Muscle layer of colon (tissue), 2 donors: ENCODE results near the gene FARP1.

Experiments used
- H3K27ac ChIP-seq: one replicate; pipeline ENCODE4 v1.7.0; 2013; ENCODE audit warnings: low read depth, mild to moderate bottlenecking, low read length, moderate library complexity
- H3K27me3 ChIP-seq, 2 donors: one replicate each; pipeline ENCODE4 v1.7.0; 2013; ENCODE audit warnings: low read length in 2 of 2, mild to moderate bottlenecking in 2 of 2; ENCODE audit not compliant: insufficient read depth in 2 of 2, control insufficient read depth in 1 of 2
- H3K36me3 ChIP-seq: one replicate; pipeline ENCODE4 v1.7.0; 2013; ENCODE audit warnings: mild to moderate bottlenecking, low read length; ENCODE audit not compliant: insufficient read depth
- H3K4me1 ChIP-seq: one replicate; pipeline ENCODE4 v1.7.0; 2013; ENCODE audit warnings: mild to moderate bottlenecking, low read length; ENCODE audit not compliant: insufficient read depth
- H3K4me3 ChIP-seq, 2 donors: one replicate each; pipeline ENCODE4 v1.7.0; 2013; ENCODE audit warnings: low read length in 2 of 2, low read depth in 1 of 2, mild to moderate bottlenecking in 1 of 2, moderate library complexity in 1 of 2
- H3K9ac ChIP-seq: one replicate; pipeline ENCODE4 v1.7.0; 2013; ENCODE audit warnings: low read length
- H3K9me3 ChIP-seq: one replicate; pipeline ENCODE4 v1.7.0; 2013; ENCODE audit warnings: mild to moderate bottlenecking, low read length
- donor health status: abdominal sarcoma.
- donor health status: Adenocarcinoma of cecum.

FARP1 gene

DNA sequence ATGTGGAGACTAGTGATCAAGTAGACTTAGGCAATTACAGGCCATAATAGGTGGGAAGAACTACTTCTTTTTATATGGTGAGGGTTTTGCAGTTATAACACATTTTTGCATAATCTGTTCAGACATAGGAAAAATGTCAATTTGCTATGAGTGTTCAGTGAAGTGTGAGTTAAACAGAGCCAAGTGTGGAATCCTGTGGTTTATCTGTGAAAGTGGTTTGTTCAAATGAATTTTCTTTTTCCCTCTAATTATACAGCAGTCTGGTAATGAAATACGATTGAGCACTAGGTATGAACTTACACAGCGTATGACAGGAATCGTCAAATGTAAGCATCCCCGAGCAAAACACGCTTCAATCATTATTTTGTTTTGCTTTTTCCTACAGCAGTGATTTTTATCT, 255.7 kb downstream of the FARP1 start:
- peaks cover 18% of the 10 kb centered on the region for H3K36me3 ChIP-seq
- no peak overlapping the region for H3K4me3 ChIP-seq
- no peaks in the 10 kb centered on the region for H3K9me3 ChIP-seq
- H3K27me3 ChIP-seq: no peaks in the 10 kb centered on the region
- no peak overlapping the region for H3K9ac ChIP-seq
- H3K4me1 ChIP-seq: no peaks in the 10 kb centered on the region
- H3K27ac ChIP-seq: no peak overlapping the region

- Histone ChIP-seq H3K36me3 (peaks cover 12% of the 10 kb centered on the region), H3K9ac (no peak overlapping the region), H3K4me1 (no peaks in the 10 kb centered on the region), H3K9me3 (no peaks in the 10 kb centered on the region), H3K4me3 (no peak overlapping the region), H3K27ac (no peak overlapping the region), H3K27me3 (no peaks in the 10 kb centered on the region)
These were observed 256.9 kb downstream of the FARP1 start for GRCh38 chr13:98399756-98400155.

- no peak overlapping the region for H3K4me3 ChIP-seq
- no peaks in the 10 kb centered on the region for H3K27me3 ChIP-seq
- H3K9me3 ChIP-seq: no peaks in the 10 kb centered on the region
- H3K4me1 ChIP-seq: no peaks in the 10 kb centered on the region
- H3K36me3 ChIP-seq: no peaks in the 10 kb centered on the region
- H3K9ac ChIP-seq: no peak overlapping the region
- no peak overlapping the region for H3K27ac ChIP-seq
These were observed 259.0 kb downstream of the FARP1 start for GRCh38 chr13:98401934-98402333.

DNA sequence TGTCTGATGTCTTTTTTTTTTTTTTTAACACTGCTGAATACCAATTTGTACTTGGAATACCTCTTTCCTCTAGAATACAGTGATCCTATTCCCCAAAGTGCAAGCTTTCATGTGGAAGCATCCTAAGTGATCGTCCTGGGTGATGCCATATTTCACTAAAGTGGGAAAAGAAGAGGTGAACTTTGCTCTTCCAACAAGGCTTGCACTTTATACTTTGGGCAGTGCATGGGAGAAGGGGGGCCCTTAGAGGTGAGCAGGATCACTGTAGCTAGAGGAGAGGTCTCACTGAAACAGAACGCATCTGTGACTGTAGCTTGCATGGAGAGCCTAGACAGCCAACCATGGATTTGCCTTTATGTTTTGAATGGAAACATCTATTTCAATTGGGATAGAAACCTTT, 260.2 kb downstream of the FARP1 start:
- no peak overlapping the region for H3K27ac ChIP-seq
- no peaks in the 10 kb centered on the region for H3K27me3 ChIP-seq
- no peaks in the 10 kb centered on the region for H3K36me3 ChIP-seq
- H3K9me3 ChIP-seq: no peaks in the 10 kb centered on the region
- H3K4me3 ChIP-seq: no peak overlapping the region
- H3K4me1 ChIP-seq: no peaks in the 10 kb centered on the region
- no peak overlapping the region for H3K9ac ChIP-seq

GRCh38 chr13:98405107-98405571, 262.2 kb downstream of the FARP1 start:
- Histone ChIP-seq H3K4me1 (no peaks in the 10 kb centered on the region), H3K27ac (no peak overlapping the region), H3K4me3 (no peak overlapping the region)

GRCh38 chr13:98405690-98406344, 262.9 kb downstream of the FARP1 start:
- Histone ChIP-seq H3K36me3 (peaks cover 5% of the 10 kb centered on the region), H3K27ac (no peak overlapping the region), H3K4me3 (no peak overlapping the region), H3K4me1 (no peaks in the 10 kb centered on the region), H3K27me3 (no peaks in the 10 kb centered on the region), H3K9me3 (no peaks in the 10 kb centered on the region), H3K9ac (no peak overlapping the region)

More at GRCh38 chr13:98405107-98405571, 262.2 kb downstream of the FARP1 start:
- Histone ChIP-seq H3K9ac (no peak overlapping the region), H3K27me3 (no peaks in the 10 kb centered on the region), H3K36me3 (peaks cover 5% of the 10 kb centered on the region), H3K9me3 (no peaks in the 10 kb centered on the region)

DNA sequence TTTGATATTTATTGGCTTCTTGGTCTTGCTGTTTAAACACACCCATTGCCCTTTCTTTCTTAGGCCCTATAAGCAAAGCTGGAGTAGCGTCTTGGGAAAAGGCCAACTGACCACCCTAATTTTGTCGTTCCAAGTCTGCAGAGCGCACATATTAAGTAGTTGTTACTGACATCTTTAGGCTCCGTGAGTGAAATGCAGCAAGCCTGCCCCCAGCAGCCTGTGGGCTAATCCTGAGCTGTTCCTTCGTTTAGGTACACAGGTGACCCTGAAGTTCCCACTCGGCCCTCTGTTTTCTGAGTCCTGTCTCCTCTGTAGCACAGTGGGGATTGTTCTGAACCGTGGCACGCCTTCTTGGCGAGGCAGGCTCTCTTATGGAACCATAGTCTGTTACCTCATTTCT, 263.5 kb downstream of the FARP1 start:
- Histone ChIP-seq H3K36me3 (peaks cover 5% of the 10 kb centered on the region), H3K4me3 (no peak overlapping the region), H3K27me3 (no peaks in the 10 kb centered on the region), H3K9me3 (no peaks in the 10 kb centered on the region), H3K4me1 (no peaks in the 10 kb centered on the region), H3K9ac (no peak overlapping the region), H3K27ac (no peak overlapping the region)

DNA sequence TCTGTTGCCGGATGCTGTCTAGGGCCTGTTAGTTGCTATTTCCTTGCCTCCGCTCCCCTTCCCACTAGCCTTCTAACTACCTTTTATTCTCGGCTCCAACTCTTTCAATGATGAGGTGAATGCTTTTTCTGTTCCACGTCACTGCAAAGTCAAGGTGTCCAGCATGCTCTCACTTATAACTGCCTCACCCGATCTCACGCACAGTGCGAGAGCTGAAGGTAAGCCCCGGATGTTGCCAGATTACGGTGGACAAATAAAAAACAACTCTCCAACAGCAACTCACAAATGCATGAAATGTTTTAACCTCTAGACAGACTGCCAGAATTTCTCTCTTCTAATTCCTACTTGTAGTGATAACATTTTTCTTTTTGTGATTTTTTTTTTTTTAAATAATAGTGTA, 264.1 kb downstream of the FARP1 start:
- H3K9ac ChIP-seq: no peak overlapping the region
- H3K4me1 ChIP-seq: no peaks in the 10 kb centered on the region
- H3K4me3 ChIP-seq: no peak overlapping the region
- no peaks in the 10 kb centered on the region for H3K27me3 ChIP-seq
- peaks cover 6% of the 10 kb centered on the region for H3K36me3 ChIP-seq
- H3K27ac ChIP-seq: no peak overlapping the region
- H3K9me3 ChIP-seq: no peaks in the 10 kb centered on the region

DNA sequence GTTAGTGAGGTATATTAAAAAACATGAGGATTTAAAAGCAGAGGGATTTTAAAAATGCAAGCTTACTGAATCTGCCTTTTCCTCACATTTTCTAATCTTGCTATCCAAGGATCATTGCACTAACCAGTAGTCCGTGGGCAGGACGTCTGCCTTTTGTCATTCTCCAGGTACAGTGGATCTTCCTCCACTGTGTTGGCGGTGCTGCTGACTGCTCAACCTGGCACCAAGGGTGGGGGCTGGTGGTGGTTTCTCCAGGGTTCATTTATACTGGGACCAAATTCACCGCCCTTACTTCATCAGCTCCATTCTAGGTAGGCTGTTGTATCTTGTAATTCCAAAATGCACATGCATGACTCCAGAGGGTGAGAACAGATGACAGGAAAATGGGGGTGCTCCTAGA, 264.7 kb downstream of the FARP1 start:
- H3K4me3 ChIP-seq: no peak overlapping the region
- H3K27me3 ChIP-seq: no peaks in the 10 kb centered on the region
- no peaks in the 10 kb centered on the region for H3K4me1 ChIP-seq
- no peak overlapping the region for H3K27ac ChIP-seq
- peaks cover 10% of the 10 kb centered on the region for H3K36me3 ChIP-seq
- no peak overlapping the region for H3K9ac ChIP-seq
- no peaks in the 10 kb centered on the region for H3K9me3 ChIP-seq

DNA sequence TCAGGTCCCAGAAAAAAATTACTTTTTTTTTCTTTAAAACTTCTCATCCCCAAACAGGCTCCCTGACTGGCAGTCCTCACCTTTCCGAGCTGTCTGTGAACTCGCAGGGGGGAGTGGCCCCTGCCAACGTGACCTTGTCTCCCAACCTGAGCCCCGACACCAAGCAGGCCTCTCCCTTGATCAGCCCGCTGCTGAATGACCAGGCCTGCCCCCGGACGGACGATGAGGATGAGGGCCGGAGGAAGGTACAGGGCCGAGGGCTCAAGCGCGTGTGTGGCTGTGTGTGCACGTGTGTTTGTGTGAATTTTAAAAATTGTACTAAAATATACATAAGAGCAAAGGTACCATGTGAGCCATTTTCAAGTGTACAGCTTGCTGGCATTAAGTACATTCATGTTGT, 266.4 kb downstream of the FARP1 start:
- no peak overlapping the region for H3K27ac ChIP-seq
- H3K4me3 ChIP-seq: no peak overlapping the region
- H3K27me3 ChIP-seq: no peaks in the 10 kb centered on the region
- no peaks in the 10 kb centered on the region for H3K4me1 ChIP-seq
- peaks cover 15% of the 10 kb centered on the region for H3K36me3 ChIP-seq
- H3K9me3 ChIP-seq: no peaks in the 10 kb centered on the region
- H3K9ac ChIP-seq: no peak overlapping the region

DNA sequence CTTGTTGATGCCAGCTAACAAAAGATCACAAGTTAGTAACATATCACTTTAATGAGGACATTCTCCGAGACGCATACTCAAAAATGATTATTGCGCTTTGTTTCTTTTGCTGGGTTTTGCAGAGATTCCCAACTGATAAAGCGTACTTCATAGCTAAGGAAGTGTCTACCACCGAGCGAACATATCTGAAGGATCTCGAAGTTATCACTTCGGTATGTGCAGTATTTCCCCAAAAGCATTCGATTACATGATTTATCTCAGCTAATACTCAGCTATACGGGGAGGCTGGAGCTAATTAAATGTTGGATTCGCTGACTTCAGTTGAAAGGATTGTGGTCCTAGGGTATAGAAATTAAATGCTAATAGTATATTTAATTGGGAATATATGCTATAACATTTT, 267.7 kb downstream of the FARP1 start:
- H3K27me3 ChIP-seq: no peaks in the 10 kb centered on the region
- no peaks in the 10 kb centered on the region for H3K4me1 ChIP-seq
- H3K9ac ChIP-seq: no peak overlapping the region
- peaks cover 24% of the 10 kb centered on the region for H3K36me3 ChIP-seq
- no peak overlapping the region for H3K4me3 ChIP-seq
- no peak overlapping the region for H3K27ac ChIP-seq
- H3K9me3 ChIP-seq: no peaks in the 10 kb centered on the region

GRCh38 chr13:98411013-98411412, 268.1 kb downstream of the FARP1 start:
- Histone ChIP-seq H3K9ac (no peak overlapping the region), H3K27ac (no peak overlapping the region), H3K36me3 (peaks cover 24% of the 10 kb centered on the region), H3K27me3 (no peaks in the 10 kb centered on the region), H3K4me1 (no peaks in the 10 kb centered on the region), H3K9me3 (no peaks in the 10 kb centered on the region), H3K4me3 (no peak overlapping the region)
